HCT116 (cell line): Measurements from ENCODE around the gene ZNF473. TPM values are rescaled to one million over a fixed set of nuclear protein-coding genes. Genes with fewer than 3 reads are reported as not detected.

ENCODE experiments used
- ATAC-seq: fragments of 200-7000 bp; cut with Tn5 transposase; 2 replicates; pipeline ENCODE4 v1.9.1; 2020; ENCODE audit warnings: mild to moderate bottlenecking, moderate library complexity
- BruUV-seq: library from RNA; stranded (reverse); fragments of 400-500 nt; replicated peaks from 2 replicates; lab custom pipeline; 2021; lab: Mats Ljungman, UMichigan
- CTCF ChIA-PET: fragments of 300-600 bp; sonication (Branson Sonifier 250); formaldehyde crosslinking; loops from one replicate; lab custom pipeline; 2021; ENCODE audit warnings: antibody characterized with exemption; lab: Charles Lee
- POLR2A ChIA-PET: fragments of 300-600, 350-600 bp; sonication (Branson Sonifier 250); formaldehyde crosslinking; loops from one replicate; lab custom pipeline; 2021; ENCODE audit warnings: antibody characterized with exemption; lab: Charles Lee
- RAD21 ChIA-PET, 2 experiments: fragments of 300-600 bp; sonication (Branson Sonifier 250); formaldehyde crosslinking; loops; one replicate each; lab custom pipeline; 2023; ENCODE audit warnings: low total read pairs in 2 of 2; ENCODE audit not compliant: uncharacterized antibody in 2 of 2, unreplicated experiment in 2 of 2, low non-redundant PET in 1 of 2; lab: Charles Lee
- DNase-seq: peaks from one replicate; pipeline ENCODE4 v3.0.0-alpha.2; 2010; ENCODE audit warnings: low read depth, low spot score
- H2AFZ ChIP-seq: fragments of 200-600 bp; shearing (Covaris generic), sonication (generic); 2 replicates; pipeline ENCODE4 v1.6.1; 2017; ENCODE audit warnings: low read depth, mixed run types, mixed read lengths, antibody characterized with exemption, low read length; ENCODE audit not compliant: poor library complexity, severe bottlenecking
- H3K27ac ChIP-seq: 2 replicates; pipeline ENCODE4 v1.5.1; 2012; ENCODE audit warnings: low read depth, low read length
- H3K27me3 ChIP-seq: fragments of 200-600 bp; sonication (generic); 2 replicates; pipeline ENCODE4 v1.6.1; 2016; ENCODE audit warnings: mixed run types, low read length, mixed read lengths; ENCODE audit not compliant: insufficient read depth
- H3K36me3 ChIP-seq, 2 experiments: fragments of 200-500 bp in 1 of 2; fragments of 200-600 bp in 1 of 2; sonication (Bioruptor generic) in 1 of 2; sonication (generic) in 1 of 2; 2 replicates each; pipeline versions ENCODE4 v1.5.1 to v1.6.1; 2014 to 2016; ENCODE audit warnings: low read length in 2 of 2, inconsistent platforms in 1 of 2, mixed read lengths in 1 of 2, mixed run types in 1 of 2; ENCODE audit not compliant: insufficient read depth in 2 of 2, control insufficient read depth in 1 of 2
- H3K4me1 ChIP-seq, 2 experiments: fragments of 200-600 bp in 1 of 2; sonication (generic) in 1 of 2; 2 replicates each; pipeline versions ENCODE4 v1.5.1 to v1.6.1; 2012 to 2017; ENCODE audit warnings: low read length in 2 of 2, inconsistent platforms in 1 of 2, mild to moderate bottlenecking in 1 of 2, mixed read lengths in 1 of 2, mixed run types in 1 of 2, moderate library complexity in 1 of 2; ENCODE audit not compliant: insufficient read depth in 2 of 2, control insufficient read depth in 1 of 2
- H3K4me2 ChIP-seq: fragments of 200-600 bp; sonication (generic); 2 replicates; pipeline ENCODE4 v1.6.1; 2017; ENCODE audit warnings: mixed run types, low read length, mixed read lengths
- H3K4me3 ChIP-seq, 2 experiments: fragments of 200-600 bp in 1 of 2; sonication (generic) in 1 of 2; replicated peaks in 1 of 2; 2 replicates each; pipeline ENCODE4 v1.5.1; 2011 to 2016; ENCODE audit warnings: low read length in 2 of 2, control low read depth in 1 of 2, low read depth in 1 of 2, mild to moderate bottlenecking in 1 of 2, mixed read lengths in 1 of 2, mixed run types in 1 of 2
- H3K79me2 ChIP-seq: fragments of 200-600 bp; sonication (generic); 2 replicates; pipeline ENCODE4 v1.6.1; 2017; ENCODE audit warnings: mild to moderate bottlenecking, mixed run types, low read length, moderate library complexity, mixed read lengths; ENCODE audit not compliant: insufficient read depth
- H3K9ac ChIP-seq: fragments of 200-600 bp; sonication (generic); 2 replicates; pipeline ENCODE4 v1.6.1; 2016; ENCODE audit warnings: low read length, mixed read lengths
- H3K9me2 ChIP-seq: fragments of 200-600 bp; sonication (generic), shearing (Covaris generic); 2 replicates; pipeline ENCODE4 v1.6.1; 2017; ENCODE audit warnings: mixed run types, mild to moderate bottlenecking, moderate library complexity; ENCODE audit not compliant: insufficient read depth
- H3K9me3 ChIP-seq, 2 experiments: fragments of 200-500 bp in 1 of 2; fragments of 200-600 bp in 1 of 2; sonication (Bioruptor generic) in 1 of 2; sonication (generic) in 1 of 2; 2 replicates each; pipeline ENCODE4 v1.6.1; 2014 to 2017; ENCODE audit warnings: low read length in 2 of 2, mixed read lengths in 2 of 2, inconsistent platforms in 1 of 2, low read depth in 1 of 2, mild to moderate bottlenecking in 1 of 2, mixed run types in 1 of 2, moderate library complexity in 1 of 2; ENCODE audit not compliant: control insufficient read depth in 1 of 2, insufficient read depth in 1 of 2
- H4K20me1 ChIP-seq: fragments of 200-600 bp; sonication (generic), shearing (Covaris generic); 2 replicates; pipeline ENCODE4 v1.6.1; 2017; ENCODE audit warnings: mixed run types, mild to moderate bottlenecking, moderate library complexity; ENCODE audit not compliant: insufficient read depth
- CBX3 ChIP-seq: IDR thresholded peaks from 2 replicates; pipeline ENCODE4 v1.6.1; 2012; ENCODE audit warnings: low read depth
- REST ChIP-seq: IDR thresholded peaks from 2 replicates; pipeline ENCODE4 v1.6.1; 2012; ENCODE audit warnings: low read depth
- SIN3A ChIP-seq: IDR thresholded peaks from 2 replicates; pipeline ENCODE4 v1.6.1; 2012; ENCODE audit warnings: low read depth
- ZBTB33 ChIP-seq: IDR thresholded peaks from 2 replicates; pipeline ENCODE4 v1.6.1; 2011; ENCODE audit warnings: mild to moderate bottlenecking, low read length, moderate library complexity; ENCODE audit not compliant: insufficient replicate concordance; ENCODE audit errors: extremely low read depth
- intact Hi-C: fragments of 100-400 bp; cut with micrococcal nuclease; formaldehyde crosslinking; loops from 2 replicates; pipeline ENCODE4 v1.10.0; 2022
- total RNA-seq: library from RNA; stranded (reverse); gene quantifications from one replicate; pipeline ENCODE4 v1.2.1, GENCODE V29; 2021; ENCODE audit not compliant: unreplicated experiment

Gene ZNF473
- total RNA-seq, 1 experiment from 2014 or later = 19.8 TPM

- TF ChIP-seq ZBTB33 (no peak), REST (no peak)
- TF ChIP-seq, all 23 proteins: peak for 0
Measured at GRCh38 chr19:50043967-50044366, 18.2 kb downstream of the ZNF473 start (continued).

GRCh38 chr19:50044922-50045321, 19.1 kb downstream of the ZNF473 start:
- no peaks in the 10 kb centered on the region for H4K20me1 ChIP-seq
- H3K4me3 ChIP-seq = no peak overlapping the region
- no peaks in the 10 kb centered on the region for H3K9me2 ChIP-seq
- intact Hi-C loops = no loop called here
- no peak overlapping the region for H3K27ac ChIP-seq
- no peak overlapping the region for H3K9ac ChIP-seq
- no peak overlapping the region for H3K4me2 ChIP-seq
- DNase-seq = no peak
- H3K79me2 ChIP-seq = no peaks in the 10 kb centered on the region
- ATAC-seq = no peak
- TF ChIP-seq SIN3A = no peak
- TF ChIP-seq CBX3 = 0 out of 2 replicates have a peak, but pooled peaks have one; percentile 40
- no TSS peak for BruUV-seq
- H3K4me1 ChIP-seq = no peaks in the 10 kb centered on the region
- peaks cover 56 to 82% of the 10 kb centered on the region in 2 experiments for H3K36me3 ChIP-seq
- H3K9me3 ChIP-seq = peaks cover 40 to 50% of the 10 kb centered on the region in 2 experiments; a peak in 3 of 4 replicates
- CTCF ChIA-PET = no interaction called here
- RAD21 ChIA-PET = no interaction called here
- no peak overlapping the region for H2AFZ ChIP-seq
- POLR2A ChIA-PET = no interaction called here
- H3K27me3 ChIP-seq = no peaks in the 10 kb centered on the region
